HG02763 (cell line): ENCODE results near the gene DIP2C.

Experiments used
- ATAC-seq: cut with Tn5 transposase; IDR thresholded peaks from one replicate; pipeline ENCODE4 v1.9.1; 2021; ENCODE audit warnings: mild to moderate bottlenecking, moderate library complexity; ENCODE audit not compliant: unreplicated experiment

The DIP2C gene

GRCh38 chr10:630581-631073, 58.8 kb downstream of the DIP2C start:
- no peak for ATAC-seq

GRCh38 chr10:629186-629998, 60.1 kb downstream of the DIP2C start:
- no peak for ATAC-seq

GRCh38 chr10:628386-629045, 61.0 kb downstream of the DIP2C start:
- no peak for ATAC-seq

- no peak for ATAC-seq
Measured at GRCh38 chr10:627032-627992, 62.2 kb downstream of the DIP2C start.

GRCh38 chr10:625751-626711, 63.4 kb downstream of the DIP2C start:
- ATAC-seq, result no peak

GRCh38 chr10:625333-625696, 64.2 kb downstream of the DIP2C start:
- no peak for ATAC-seq

GRCh38 chr10:624605-625332, 64.7 kb downstream of the DIP2C start:
- ATAC-seq, result no peak

- ATAC-seq, result no peak
Measured at GRCh38 chr10:624312-624604, 65.2 kb downstream of the DIP2C start.

GRCh38 chr10:623477-624311, 65.8 kb downstream of the DIP2C start:
- no peak for ATAC-seq

- ATAC-seq, result no peak
Measured at GRCh38 chr10:623014-623413, 66.5 kb downstream of the DIP2C start.

- no peak for ATAC-seq
Measured at GRCh38 chr10:621981-622740, 67.3 kb downstream of the DIP2C start.

GRCh38 chr10:621513-621912, 68.0 kb downstream of the DIP2C start:
- no peak for ATAC-seq

- ATAC-seq, result no peak
Measured at GRCh38 chr10:620971-621370, 68.5 kb downstream of the DIP2C start.

- no peak for ATAC-seq
Measured at GRCh38 chr10:620417-620816, 69.1 kb downstream of the DIP2C start.

GRCh38 chr10:619710-620109, 69.8 kb downstream of the DIP2C start:
- no peak for ATAC-seq

- no peak for ATAC-seq
Measured at GRCh38 chr10:618229-618989, 71.1 kb downstream of the DIP2C start.

- ATAC-seq, result no peak
Measured at GRCh38 chr10:617471-617870, 72.0 kb downstream of the DIP2C start.
